Measurements from ENCODE around the gene CA9.

CA9 gene

GRCh38 chr9:35658137-35658967 lies 15.4 kb upstream of the CA9 start, which contains the start of gene CCDC107:
CCDC107 (plus strand) TSS chr9:35658292; CDS start chr9:35658380, 88 bp downstream.
- peak within 1 kb of the TSS; percentile 81 to 89 (median 84) for H3K4me3 ChIP-seq (ENCODE audit: control insufficient read depth in 1 of 7, extremely low read depth in 1 of 7, insufficient read depth in 4 of 7, low read depth in 2 of 7, low read length in 6 of 7)
- DNase-seq: peak; percentile 84 to 92 (median 89)
- ChIA-PET CTCF (interaction anchor here (0.5 to 12.8 kb wide), 18 partner anchors 11 to 1303 kb away, joined by 3 to 117 read pairs (median 6); partner anchors contain the start of genes CD72, CREB3, TLN1 and TPM2), POLR2A (interaction anchor here (0.8 to 2.1 kb wide), 5 partner anchors 8 to 70 kb away, joined by 3 to 14 read pairs (median 3); no protein-coding TSS in a partner anchor)
- peaks cover 0 to 23% (median 5%) of the 10 kb centered on the region in 4 experiments for H3K36me3 ChIP-seq (ENCODE audit: control insufficient read depth in 4 of 4, insufficient read depth in 4 of 4, low read length in 3 of 4)
- H3K27me3 ChIP-seq (replicated peaks in 2 of 5; ENCODE audit: control insufficient read depth in 4 of 5, insufficient read depth in 5 of 5, low read length in 4 of 5): no peaks in the 10 kb centered on the region
- H3K4me1 ChIP-seq (ENCODE audit: control extremely low read depth in 1 of 4, control insufficient read depth in 4 of 4, insufficient read depth in 4 of 4, low read length in 3 of 4): peaks cover 11 to 62% (median 44%) of the 10 kb centered on the region in 4 experiments
- under 1% methylated on average over 50 of the region's 67 CpGs for WGBS (ENCODE audit: insufficient coverage)
- peak within 1 kb of the TSS; percentile 100 for H3K27ac ChIP-seq (ENCODE audit: insufficient read depth in 1 of 2, low read depth in 1 of 2, low read length in 2 of 2, poor library complexity in 1 of 2, severe bottlenecking in 2 of 2)
- H3K9me3 ChIP-seq (ENCODE audit: control extremely low read depth in 1 of 5, control insufficient read depth in 4 of 5, insufficient read depth in 2 of 5, low read depth in 1 of 5, low read length in 4 of 5): no peaks in the 10 kb centered on the region

GRCh38 chr9:35658968-35659220 lies 14.8 kb upstream of the CA9 start:
- H3K27ac ChIP-seq (ENCODE audit: insufficient read depth in 1 of 2, low read depth in 1 of 2, low read length in 2 of 2, poor library complexity in 1 of 2, severe bottlenecking in 2 of 2): peak overlapping the region in 1 of 2 experiments; percentile 100
- H3K4me1 ChIP-seq (ENCODE audit: control extremely low read depth in 1 of 4, control insufficient read depth in 4 of 4, insufficient read depth in 4 of 4, low read length in 3 of 4): peaks cover 11 to 68% (median 44%) of the 10 kb centered on the region in 4 experiments
- H3K4me3 ChIP-seq (ENCODE audit: control insufficient read depth in 1 of 7, extremely low read depth in 1 of 7, insufficient read depth in 4 of 7, low read depth in 2 of 7, low read length in 6 of 7): peak overlapping the region; percentile 81 to 89 (median 84)
- POLR2A ChIA-PET: interaction anchor here (1.3 kb wide), 1 partner anchor 16 kb away, joined by 3 read pairs; no protein-coding TSS in a partner anchor
- CTCF ChIA-PET: interaction anchor here (0.6 to 12.8 kb wide), 12 partner anchors 11 to 145 kb away, joined by 3 to 117 read pairs (median 6); partner anchors contain the start of genes CD72, CREB3, TLN1 and TPM2
- 7% methylated on average over 2 of the region's 2 CpGs for WGBS (ENCODE audit: insufficient coverage)
- no peaks in the 10 kb centered on the region for H3K27me3 ChIP-seq (replicated peaks in 2 of 5; ENCODE audit: control insufficient read depth in 4 of 5, insufficient read depth in 5 of 5, low read length in 4 of 5)
- H3K9me3 ChIP-seq (ENCODE audit: control extremely low read depth in 1 of 5, control insufficient read depth in 4 of 5, insufficient read depth in 2 of 5, low read depth in 1 of 5, low read length in 4 of 5): no peaks in the 10 kb centered on the region
- no peak for DNase-seq
- H3K36me3 ChIP-seq (ENCODE audit: control insufficient read depth in 4 of 4, insufficient read depth in 4 of 4, low read length in 3 of 4): peaks cover 0 to 23% (median 5%) of the 10 kb centered on the region in 4 experiments

- Histone ChIP-seq H3K27me3 (replicated peaks in 2 of 5; ENCODE audit: control insufficient read depth in 4 of 5, insufficient read depth in 5 of 5, low read length in 4 of 5) (no peaks in the 10 kb centered on the region), H3K9me3 (ENCODE audit: control extremely low read depth in 1 of 5, control insufficient read depth in 4 of 5, insufficient read depth in 2 of 5, low read depth in 1 of 5, low read length in 4 of 5) (no peaks in the 10 kb centered on the region), H3K4me3 (ENCODE audit: control insufficient read depth in 1 of 7, extremely low read depth in 1 of 7, insufficient read depth in 4 of 7, low read depth in 2 of 7, low read length in 6 of 7) (peak overlapping the region in 4 of 7 experiments; percentile 81 to 89 (median 86)), H3K36me3 (ENCODE audit: control insufficient read depth in 4 of 4, insufficient read depth in 4 of 4, low read length in 3 of 4) (peaks cover 0 to 23% (median 5%) of the 10 kb centered on the region in 4 experiments), H3K27ac (ENCODE audit: insufficient read depth in 1 of 2, low read depth in 1 of 2, low read length in 2 of 2, poor library complexity in 1 of 2, severe bottlenecking in 2 of 2) (peak overlapping the region in 1 of 2 experiments; percentile 100), H3K4me1 (ENCODE audit: control extremely low read depth in 1 of 4, control insufficient read depth in 4 of 4, insufficient read depth in 4 of 4, low read length in 3 of 4) (peaks cover 11 to 72% (median 45%) of the 10 kb centered on the region in 4 experiments)
- WGBS (ENCODE audit: insufficient coverage): 78% methylated on average over 3 of the region's 3 CpGs
- no peak for DNase-seq
- ChIA-PET POLR2A (no interaction called here), CTCF (interaction anchor here (0.6 to 12.8 kb wide), 10 partner anchors 10 to 144 kb away, joined by 3 to 117 read pairs (median 7); partner anchors contain the start of genes CD72, CREB3, TLN1 and TPM2)
Observed at GRCh38 chr9:35659340-35659739, 14.4 kb upstream of the CA9 start.

GRCh38 chr9:35660966-35661415 lies 12.7 kb upstream of the CA9 start:
- Histone ChIP-seq H3K9me3 (ENCODE audit: control extremely low read depth in 1 of 5, control insufficient read depth in 4 of 5, insufficient read depth in 2 of 5, low read depth in 1 of 5, low read length in 4 of 5) (no peaks in the 10 kb centered on the region), H3K36me3 (ENCODE audit: control insufficient read depth in 4 of 4, insufficient read depth in 4 of 4, low read length in 3 of 4) (peaks cover 0 to 23% (median 5%) of the 10 kb centered on the region in 4 experiments), H3K27ac (ENCODE audit: insufficient read depth in 1 of 2, low read depth in 1 of 2, low read length in 2 of 2, poor library complexity in 1 of 2, severe bottlenecking in 2 of 2) (peak overlapping the region in 1 of 2 experiments; percentile 23), H3K27me3 (replicated peaks in 2 of 5; ENCODE audit: control insufficient read depth in 4 of 5, insufficient read depth in 5 of 5, low read length in 4 of 5) (no peaks in the 10 kb centered on the region), H3K4me1 (ENCODE audit: control extremely low read depth in 1 of 4, control insufficient read depth in 4 of 4, insufficient read depth in 4 of 4, low read length in 3 of 4) (peaks cover 18 to 85% (median 59%) of the 10 kb centered on the region in 4 experiments), H3K4me3 (ENCODE audit: control insufficient read depth in 1 of 7, extremely low read depth in 1 of 7, insufficient read depth in 4 of 7, low read depth in 2 of 7, low read length in 6 of 7) (no peak overlapping the region)
- no peak for DNase-seq
- 93% methylated on average over 5 of the region's 9 CpGs for whole genome bisulfite sequencing (ENCODE audit: insufficient coverage)
- POLR2A ChIA-PET: no interaction called here
- CTCF ChIA-PET: interaction anchor here (0.6 to 12.8 kb wide), 19 partner anchors 10 to 221 kb away, joined by 3 to 117 read pairs (median 4); partner anchors contain the start of genes CA9, CD72, CREB3 and TLN1

- no peaks in the 10 kb centered on the region for H3K9me3 ChIP-seq (ENCODE audit: control extremely low read depth in 1 of 5, control insufficient read depth in 4 of 5, insufficient read depth in 2 of 5, low read depth in 1 of 5, low read length in 4 of 5)
- WGBS (ENCODE audit: insufficient coverage): 54% methylated on average over 3 of the region's 3 CpGs
- DNase-seq: no peak
- CTCF ChIA-PET: interaction anchor here (0.9 to 12.8 kb wide), 18 partner anchors 9 to 220 kb away, joined by 3 to 117 read pairs (median 5); partner anchors contain the start of genes CA9, CD72, CREB3 and TLN1
- H3K36me3 ChIP-seq (ENCODE audit: control insufficient read depth in 4 of 4, insufficient read depth in 4 of 4, low read length in 3 of 4): peaks cover 0 to 23% (median 5%) of the 10 kb centered on the region in 4 experiments
- H3K27me3 ChIP-seq (replicated peaks in 2 of 5; ENCODE audit: control insufficient read depth in 4 of 5, insufficient read depth in 5 of 5, low read length in 4 of 5): no peaks in the 10 kb centered on the region
- peak overlapping the region in 2 of 7 experiments; percentile 3 to 31 for H3K4me3 ChIP-seq (ENCODE audit: control insufficient read depth in 1 of 7, extremely low read depth in 1 of 7, insufficient read depth in 4 of 7, low read depth in 2 of 7, low read length in 6 of 7)
- H3K27ac ChIP-seq (ENCODE audit: insufficient read depth in 1 of 2, low read depth in 1 of 2, low read length in 2 of 2, poor library complexity in 1 of 2, severe bottlenecking in 2 of 2): peak overlapping the region; percentile 12 to 36
- peaks cover 18 to 78% (median 55%) of the 10 kb centered on the region in 4 experiments for H3K4me1 ChIP-seq (ENCODE audit: control extremely low read depth in 1 of 4, control insufficient read depth in 4 of 4, insufficient read depth in 4 of 4, low read length in 3 of 4)
- POLR2A ChIA-PET: interaction anchor here (0.7 kb wide), 1 partner anchor 41 kb away, joined by 3 read pairs; no protein-coding TSS in a partner anchor
Observed at GRCh38 chr9:35661756-35662350, 11.9 kb upstream of the CA9 start.

GRCh38 chr9:35662437-35662836 lies 11.3 kb upstream of the CA9 start:
- Histone ChIP-seq H3K27ac (ENCODE audit: insufficient read depth in 1 of 2, low read depth in 1 of 2, low read length in 2 of 2, poor library complexity in 1 of 2, severe bottlenecking in 2 of 2) (peak overlapping the region; percentile 12 to 36), H3K9me3 (ENCODE audit: control extremely low read depth in 1 of 5, control insufficient read depth in 4 of 5, insufficient read depth in 2 of 5, low read depth in 1 of 5, low read length in 4 of 5) (no peaks in the 10 kb centered on the region), H3K4me1 (ENCODE audit: control extremely low read depth in 1 of 4, control insufficient read depth in 4 of 4, insufficient read depth in 4 of 4, low read length in 3 of 4) (peaks cover 16 to 72% (median 50%) of the 10 kb centered on the region in 4 experiments), H3K36me3 (ENCODE audit: control insufficient read depth in 4 of 4, insufficient read depth in 4 of 4, low read length in 3 of 4) (peaks cover 0 to 23% (median 5%) of the 10 kb centered on the region in 4 experiments), H3K27me3 (replicated peaks in 2 of 5; ENCODE audit: control insufficient read depth in 4 of 5, insufficient read depth in 5 of 5, low read length in 4 of 5) (no peaks in the 10 kb centered on the region), H3K4me3 (ENCODE audit: control insufficient read depth in 1 of 7, extremely low read depth in 1 of 7, insufficient read depth in 4 of 7, low read depth in 2 of 7, low read length in 6 of 7) (no peak overlapping the region)
- 89% methylated on average over 7 of the region's 7 CpGs for WGBS (ENCODE audit: insufficient coverage)
- ChIA-PET CTCF (interaction anchor here (0.9 to 12.8 kb wide), 11 partner anchors 8 to 127 kb away, joined by 3 to 117 read pairs (median 5); partner anchors contain the start of genes CA9, CD72, CREB3 and TLN1), POLR2A (interaction anchor here (0.7 kb wide), 1 partner anchor 40 kb away, joined by 3 read pairs; no protein-coding TSS in a partner anchor)
- DNase-seq: no peak
